Nephron progenitor cell (in vitro differentiated cells): ENCODE measurements around the gene DCBLD2.

Experiments
- DNase-seq: peaks from one replicate; pipeline ENCODE4 v3.0.0; 2021
- H3K27ac Mint-ChIP-seq: 2 replicates; pipeline ENCODE4 v1.8.0; 2021; ENCODE audit warnings: mild to moderate bottlenecking, moderate library complexity, mixed read lengths
- H3K27me3 Mint-ChIP-seq: 2 replicates; pipeline ENCODE4 v1.8.0; 2021; ENCODE audit warnings: mild to moderate bottlenecking, low read depth, mixed read lengths; ENCODE audit not compliant: poor library complexity
- H3K36me3 Mint-ChIP-seq: 2 replicates; pipeline ENCODE4 v1.8.0; 2021; ENCODE audit warnings: low read depth, mixed read lengths
- H3K4me1 Mint-ChIP-seq: 2 replicates; pipeline ENCODE4 v1.8.0; 2021; ENCODE audit warnings: mixed read lengths
- H3K4me3 Mint-ChIP-seq: 2 replicates; pipeline ENCODE4 v1.8.0; 2021; ENCODE audit warnings: mild to moderate bottlenecking, moderate library complexity, mixed read lengths
- H3K9me3 Mint-ChIP-seq: 2 replicates; pipeline ENCODE4 v1.8.0; 2021; ENCODE audit warnings: mild to moderate bottlenecking, moderate library complexity, mixed read lengths
- TF ChIP-seq, protein P1 (sequence below): fragments of 200-600 bp; sonication (generic); IDR thresholded peaks from 2 replicates; pipeline ENCODE4 v1.5.0; 2021; ENCODE audit warnings: antibody characterized with exemption

DCBLD2 gene

GRCh38 chr3:98829246-98829832 lies 72.2 kb downstream of the DCBLD2 start:
- H3K9me3 Mint-ChIP-seq: peaks cover 53% of the 10 kb centered on the region
- peaks cover 11% of the 10 kb centered on the region for H3K4me1 Mint-ChIP-seq
- no peak overlapping the region for H3K27ac Mint-ChIP-seq
- peaks cover 3% of the 10 kb centered on the region for H3K27me3 Mint-ChIP-seq
- DNase-seq: no peak
- TF ChIP-seq, protein P1, sequence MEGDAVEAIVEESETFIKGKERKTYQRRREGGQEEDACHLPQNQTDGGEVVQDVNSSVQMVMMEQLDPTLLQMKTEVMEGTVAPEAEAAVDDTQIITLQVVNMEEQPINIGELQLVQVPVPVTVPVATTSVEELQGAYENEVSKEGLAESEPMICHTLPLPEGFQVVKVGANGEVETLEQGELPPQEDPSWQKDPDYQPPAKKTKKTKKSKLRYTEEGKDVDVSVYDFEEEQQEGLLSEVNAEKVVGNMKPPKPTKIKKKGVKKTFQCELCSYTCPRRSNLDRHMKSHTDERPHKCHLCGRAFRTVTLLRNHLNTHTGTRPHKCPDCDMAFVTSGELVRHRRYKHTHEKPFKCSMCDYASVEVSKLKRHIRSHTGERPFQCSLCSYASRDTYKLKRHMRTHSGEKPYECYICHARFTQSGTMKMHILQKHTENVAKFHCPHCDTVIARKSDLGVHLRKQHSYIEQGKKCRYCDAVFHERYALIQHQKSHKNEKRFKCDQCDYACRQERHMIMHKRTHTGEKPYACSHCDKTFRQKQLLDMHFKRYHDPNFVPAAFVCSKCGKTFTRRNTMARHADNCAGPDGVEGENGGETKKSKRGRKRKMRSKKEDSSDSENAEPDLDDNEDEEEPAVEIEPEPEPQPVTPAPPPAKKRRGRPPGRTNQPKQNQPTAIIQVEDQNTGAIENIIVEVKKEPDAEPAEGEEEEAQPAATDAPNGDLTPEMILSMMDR: no peak
- H3K4me3 Mint-ChIP-seq: no peak overlapping the region
- peaks cover 58% of the 10 kb centered on the region for H3K36me3 Mint-ChIP-seq

DNA sequence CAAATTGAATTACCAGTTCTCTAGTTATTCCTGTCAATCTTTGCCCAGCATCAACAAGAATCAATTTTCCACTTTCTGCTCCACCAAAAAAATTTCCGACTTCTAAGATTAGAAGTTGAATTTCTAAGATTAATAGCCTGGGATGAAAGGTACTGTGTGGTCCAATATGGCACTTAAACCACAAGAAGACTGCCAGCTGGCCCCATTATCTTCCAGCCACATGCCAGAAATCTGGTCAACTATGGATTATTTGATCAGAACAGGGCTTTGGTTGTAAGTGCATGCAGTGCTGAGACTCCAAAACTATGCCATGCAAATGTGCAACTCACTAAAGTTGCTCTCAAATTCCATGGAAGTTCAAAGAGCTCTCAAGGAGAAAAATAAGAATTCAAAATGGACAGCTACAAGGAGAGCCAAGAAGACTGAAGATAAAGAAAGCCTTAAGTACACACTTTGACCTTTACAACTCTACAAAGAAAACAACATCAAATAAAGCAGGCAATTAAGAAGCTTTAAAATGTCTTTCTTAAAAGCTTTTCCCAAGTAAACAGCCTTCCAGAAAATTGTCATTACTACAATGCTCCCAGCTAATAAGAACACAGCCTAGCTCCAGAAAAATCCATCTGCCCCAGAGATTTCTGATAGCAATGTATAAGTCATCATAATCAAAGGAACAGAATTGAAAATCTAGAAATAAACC lies 74.1 kb downstream of the DCBLD2 start:
- TF ChIP-seq, protein P1: no peak
- peak overlapping the region; percentile 90 for H3K27ac Mint-ChIP-seq
- peaks cover 57% of the 10 kb centered on the region for H3K36me3 Mint-ChIP-seq
- no peak for DNase-seq
- peaks cover 11% of the 10 kb centered on the region for H3K4me1 Mint-ChIP-seq
- H3K9me3 Mint-ChIP-seq: peaks cover 38% of the 10 kb centered on the region
- no peak overlapping the region for H3K4me3 Mint-ChIP-seq
- H3K27me3 Mint-ChIP-seq: peaks cover 3% of the 10 kb centered on the region

GRCh38 chr3:98826126-98826525 lies 75.4 kb downstream of the DCBLD2 start:
- peak overlapping the region; percentile 26 for H3K27ac Mint-ChIP-seq
- peaks cover 11% of the 10 kb centered on the region for H3K4me1 Mint-ChIP-seq
- peaks cover 57% of the 10 kb centered on the region for H3K36me3 Mint-ChIP-seq
- peaks cover 3% of the 10 kb centered on the region for H3K27me3 Mint-ChIP-seq
- TF ChIP-seq, protein P1: no peak
- H3K9me3 Mint-ChIP-seq: peaks cover 26% of the 10 kb centered on the region
- DNase-seq: no peak
- no peak overlapping the region for H3K4me3 Mint-ChIP-seq

DNA sequence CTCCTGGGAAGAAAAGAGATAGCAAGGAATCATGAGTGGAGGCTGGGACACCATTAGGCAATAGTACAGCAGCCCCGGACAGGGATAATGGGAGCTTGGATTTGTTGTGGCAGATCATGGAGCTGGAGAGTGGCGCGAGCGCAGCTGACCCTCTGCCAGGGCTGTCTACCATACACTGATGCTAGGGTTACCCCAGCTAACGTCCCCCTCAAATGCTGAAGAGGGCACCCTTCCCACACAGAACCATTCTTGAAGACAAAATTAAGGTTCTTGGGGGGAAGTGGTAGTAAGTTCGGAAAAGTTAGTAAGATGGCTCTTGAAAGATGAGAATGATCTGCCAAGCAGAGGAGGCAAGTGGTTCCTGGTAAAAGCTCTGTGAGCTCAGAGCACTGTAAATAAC lies 77.2 kb downstream of the DCBLD2 start:
- no peak for DNase-seq
- Mint-ChIP-seq H3K36me3 (peaks cover 55% of the 10 kb centered on the region), H3K27me3 (peaks cover 3% of the 10 kb centered on the region), H3K4me3 (no peak overlapping the region), H3K27ac (no peak overlapping the region), H3K9me3 (peaks cover 7% of the 10 kb centered on the region), H3K4me1 (peaks cover 11% of the 10 kb centered on the region)
- TF ChIP-seq, protein P1: no peak

DNA sequence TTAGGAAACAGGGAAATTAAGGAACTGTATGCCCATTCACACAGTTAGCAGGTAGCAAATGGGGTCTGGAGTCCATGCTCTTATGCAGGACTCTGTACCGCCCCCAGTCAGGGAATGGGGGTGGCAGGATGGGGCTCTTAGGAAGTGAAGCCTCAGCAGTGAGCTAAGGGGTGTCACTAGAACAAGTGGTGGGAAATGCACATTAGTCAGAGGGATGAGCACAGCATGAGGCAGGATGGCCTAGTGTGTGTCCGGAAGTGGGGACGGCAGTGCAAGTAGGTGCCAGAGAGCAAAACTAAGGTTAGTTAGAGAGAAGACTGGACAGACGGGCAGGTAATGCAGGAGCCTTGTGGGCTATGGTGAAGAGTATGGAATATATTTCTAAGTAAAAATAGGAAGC lies 77.7 kb downstream of the DCBLD2 start:
- Mint-ChIP-seq H3K4me1 (peaks cover 11% of the 10 kb centered on the region), H3K36me3 (peaks cover 57% of the 10 kb centered on the region), H3K27me3 (peaks cover 3% of the 10 kb centered on the region), H3K4me3 (no peak overlapping the region), H3K9me3 (peaks cover 3% of the 10 kb centered on the region), H3K27ac (no peak overlapping the region)
- TF ChIP-seq, protein P1: no peak
- no peak for DNase-seq

DNA sequence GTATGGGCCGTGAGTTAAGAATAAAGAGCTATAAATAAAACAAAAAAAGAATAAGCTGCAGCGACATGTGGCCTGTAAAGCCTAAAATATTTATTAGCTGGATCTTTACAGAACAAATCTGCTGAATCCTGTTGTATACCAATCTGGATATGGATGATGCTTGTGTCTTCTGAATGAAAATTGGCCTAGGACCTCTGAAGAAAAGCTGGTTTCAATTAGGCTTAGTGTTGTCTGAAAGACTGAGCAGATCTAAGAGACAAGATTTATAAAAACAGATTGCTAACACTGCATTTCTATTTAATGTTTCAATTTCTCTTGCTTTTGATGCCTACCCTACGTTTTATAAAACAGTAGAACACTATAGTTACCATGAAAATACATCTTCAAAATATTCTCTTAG lies 80.4 kb downstream of the DCBLD2 start:
- TF ChIP-seq, protein P1: no peak
- H3K9me3 Mint-ChIP-seq: no peaks in the 10 kb centered on the region
- no peaks in the 10 kb centered on the region for H3K4me1 Mint-ChIP-seq
- no peak for DNase-seq
- H3K4me3 Mint-ChIP-seq: no peak overlapping the region
- no peak overlapping the region for H3K27ac Mint-ChIP-seq
- H3K36me3 Mint-ChIP-seq: peaks cover 75% of the 10 kb centered on the region
- no peaks in the 10 kb centered on the region for H3K27me3 Mint-ChIP-seq
